NCI-H146 treated with DMSO at 0.1 percent for 48 hours (cell line): ENCODE data around the gene HBE1.
"Not testable (repeated sequence)": the region's sequence is repeated elsewhere in the genome, so short reads cannot be mapped to it uniquely, and the experiment has no call there.

Source experiments
- DNase-seq: peaks from one replicate; lab custom pipeline; 2025; ENCODE audit not compliant: unreplicated experiment; lab: John Stamatoyannopoulos, UW

HBE1 gene

GRCh38 chr11:5285703-5286340 is 16.1 kb upstream of the HBE1 start:
- no peak for DNase-seq

GRCh38 chr11:5284637-5285036 is 14.9 kb upstream of the HBE1 start:
- no peak for DNase-seq

- no peak for DNase-seq
These were observed 14.1 kb upstream of the HBE1 start for GRCh38 chr11:5283882-5284281.

GRCh38 chr11:5283086-5283485 is 13.3 kb upstream of the HBE1 start:
- no peak for DNase-seq

GRCh38 chr11:5282628-5283027 is 12.9 kb upstream of the HBE1 start:
- no peak for DNase-seq

- no peak for DNase-seq
These were observed 11.9 kb upstream of the HBE1 start for GRCh38 chr11:5281596-5281995.

- DNase-seq: no peak
These were observed 10.9 kb upstream of the HBE1 start for GRCh38 chr11:5280582-5281102.

- DNase-seq: no peak
These were observed 9.8 kb upstream of the HBE1 start for GRCh38 chr11:5279471-5280090.

GRCh38 chr11:5277807-5278382 is 8.2 kb upstream of the HBE1 start:
- DNase-seq: no peak

- no peak for DNase-seq
These were observed 7.0 kb upstream of the HBE1 start for GRCh38 chr11:5276697-5277096.

GRCh38 chr11:5275369-5276110 is 5.8 kb upstream of the HBE1 start:
- DNase-seq: no peak

GRCh38 chr11:5274395-5274794 is 4.7 kb upstream of the HBE1 start:
- no peak for DNase-seq

- no peak for DNase-seq
These were observed 2.8 kb upstream of the HBE1 start for GRCh38 chr11:5272395-5273017.

- DNase-seq: no peak
These were observed 2.6 kb downstream of the HBE1 start for GRCh38 chr11:5267033-5267563.

- no peak for DNase-seq
These were observed 3.1 kb downstream of the HBE1 start for GRCh38 chr11:5266609-5267008.

- no peak for DNase-seq
These were observed 3.9 kb downstream of the HBE1 start for GRCh38 chr11:5265832-5266231.

GRCh38 chr11:5258543-5259262 is 11.0 kb downstream of the HBE1 start:
- DNase-seq: no peak

- DNase-seq: no peak
These were observed 12.4 kb downstream of the HBE1 start for GRCh38 chr11:5257296-5257695.

GRCh38 chr11:5254646-5255413 is 14.9 kb downstream of the HBE1 start, which contains the start of gene HBG2:
HBG2 (minus strand) TSS chr11:5254781; CDS start chr11:5254728, 53 bp downstream.
- not testable (repeated sequence) for DNase-seq
